Measurements from ENCODE around the gene PLXNB3.

PLXNB3 gene

GRCh38 chrX:153732401-153732800 lies 31.6 kb upstream of the PLXNB3 start:
- H3K4me3 ChIP-seq (ENCODE audit: low read depth, low read length) = no peak overlapping the region
- no peak for DNase-seq (ENCODE audit: low read depth, low spot score)
- POLR2A ChIA-PET = no interaction called here
- CTCF ChIA-PET = no interaction called here
- no peak for TF ChIP-seq CTCF (IDR thresholded peaks at IDR 0.05; ENCODE audit: insufficient read depth, low read length, missing control alignments)

GRCh38 chrX:153733651-153734240 lies 30.3 kb upstream of the PLXNB3 start:
- TF ChIP-seq CTCF (IDR thresholded peaks at IDR 0.05; ENCODE audit: insufficient read depth, low read length, missing control alignments) = no peak
- ChIA-PET POLR2A (no interaction called here), CTCF (no interaction called here)
- H3K4me3 ChIP-seq (ENCODE audit: low read depth, low read length) = no peak overlapping the region
- DNase-seq (ENCODE audit: low read depth, low spot score) = no peak

DNA sequence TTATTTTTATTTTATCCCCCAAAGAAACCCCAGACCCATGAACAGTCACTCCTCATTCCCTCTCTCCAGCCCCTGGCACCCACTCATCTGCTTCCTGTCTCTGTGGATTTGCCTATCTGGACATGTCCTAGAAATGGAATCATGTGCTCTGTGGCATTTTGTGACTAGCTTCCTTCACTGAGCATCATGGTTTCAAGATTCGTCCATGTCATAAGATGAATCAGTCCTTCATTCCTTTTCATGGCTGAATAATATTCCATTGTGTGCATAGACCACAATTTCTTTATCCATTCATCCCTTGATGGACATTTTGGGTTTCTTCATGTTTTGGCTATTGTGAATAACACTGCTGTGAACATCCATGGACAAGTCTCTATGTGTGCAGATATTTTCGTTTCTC lies 29.2 kb upstream of the PLXNB3 start:
- no peak for DNase-seq (ENCODE audit: low read depth, low spot score)
- ChIA-PET CTCF (interaction anchor here (0.8 to 1.2 kb wide), 2 partner anchors 9 to 29 kb away, joined by 3 to 5 read pairs; partner anchors contain the start of gene PLXNB3), POLR2A (no interaction called here)
- TF ChIP-seq CTCF (IDR thresholded peaks at IDR 0.05; ENCODE audit: insufficient read depth, low read length, missing control alignments) = no peak
- H3K4me3 ChIP-seq (ENCODE audit: low read depth, low read length) = no peak overlapping the region

DNA sequence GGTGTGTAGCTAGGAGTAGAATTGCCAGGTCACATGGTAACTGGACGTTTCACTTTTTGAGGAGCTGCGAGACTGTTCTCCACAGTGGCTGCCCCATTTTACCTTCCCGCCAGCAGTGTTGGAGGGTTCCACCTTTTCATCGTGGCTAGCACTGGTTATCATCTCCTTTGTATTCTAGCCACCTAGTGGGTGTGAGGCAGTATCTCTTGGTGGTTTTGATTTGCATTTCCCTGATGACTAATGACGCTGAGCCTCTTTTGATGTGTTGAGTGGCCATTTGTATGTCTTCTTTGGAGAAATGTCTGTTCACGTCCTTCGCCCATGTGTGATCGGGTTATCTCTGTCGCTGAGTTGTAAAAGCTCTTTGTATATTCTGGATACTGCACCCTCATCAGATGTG lies 28.8 kb upstream of the PLXNB3 start:
- H3K4me3 ChIP-seq (ENCODE audit: low read depth, low read length) = no peak overlapping the region
- CTCF ChIA-PET = interaction anchor here (0.8 to 1.2 kb wide), 2 partner anchors 9 to 29 kb away, joined by 3 to 5 read pairs; partner anchors contain the start of gene PLXNB3
- no peak for DNase-seq (ENCODE audit: low read depth, low spot score)
- no peak for TF ChIP-seq CTCF (IDR thresholded peaks at IDR 0.05; ENCODE audit: insufficient read depth, low read length, missing control alignments)
- POLR2A ChIA-PET = no interaction called here

DNA sequence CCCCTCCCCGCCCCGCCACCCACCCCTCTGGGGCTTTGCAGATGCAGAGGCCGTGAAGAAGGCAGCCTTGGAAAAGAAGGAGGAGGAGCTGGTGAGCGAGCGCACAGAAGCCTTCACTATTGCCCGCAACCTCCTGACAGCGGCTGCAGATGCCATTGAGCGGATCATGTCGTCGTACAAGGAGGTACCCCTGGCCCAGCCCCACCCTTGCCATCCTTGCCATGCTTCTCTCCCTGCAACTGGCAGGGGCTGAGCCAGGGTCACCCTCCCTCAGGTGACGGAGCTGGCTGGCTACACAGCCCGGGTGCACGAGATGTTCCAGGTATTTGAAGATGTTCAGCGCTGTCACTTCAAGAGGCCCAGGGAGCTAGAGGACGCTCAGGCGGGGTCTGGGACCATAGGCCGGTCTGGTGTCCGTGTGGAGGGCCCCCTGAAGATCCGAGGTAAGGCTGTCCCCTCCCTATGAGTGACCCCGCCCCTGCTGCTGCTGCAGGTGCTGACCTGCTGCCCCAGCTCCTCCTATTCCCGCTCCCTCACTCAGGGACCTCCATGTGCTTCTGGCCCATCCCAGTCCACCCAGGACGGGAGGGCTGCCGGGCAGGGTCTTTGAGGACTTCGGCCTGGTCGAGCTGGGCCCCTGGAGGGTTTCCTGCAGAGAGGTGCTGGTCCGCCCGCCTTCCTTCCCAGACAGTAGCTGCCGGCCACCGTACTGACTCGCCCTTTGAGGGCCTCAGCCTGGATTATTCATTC lies 27.8 kb upstream of the PLXNB3 start:
- TF ChIP-seq CTCF (IDR thresholded peaks at IDR 0.05; ENCODE audit: insufficient read depth, low read length, missing control alignments) = no peak
- H3K4me3 ChIP-seq (ENCODE audit: low read depth, low read length) = no peak overlapping the region
- ChIA-PET POLR2A (interaction anchor here (0.5 kb wide), 1 partner anchor 40 kb away, joined by 3 read pairs; no protein-coding TSS in a partner anchor), CTCF (no interaction called here)
- DNase-seq (ENCODE audit: low read depth, low spot score) = no peak

GRCh38 chrX:153736871-153737441 lies 27.1 kb upstream of the PLXNB3 start:
- TF ChIP-seq CTCF (IDR thresholded peaks at IDR 0.05; ENCODE audit: insufficient read depth, low read length, missing control alignments) = no peak
- ChIA-PET CTCF (no interaction called here), POLR2A (no interaction called here)
- H3K4me3 ChIP-seq (ENCODE audit: low read depth, low read length) = no peak overlapping the region
- DNase-seq (ENCODE audit: low read depth, low spot score) = no peak
